GM13976 (cell line): ENCODE measurements around the gene SLC19A2.
A peak's percentile ranks its signal among the peaks of the same experiment; 100 is the strongest.

Experiments used
- DNase-seq: peaks from one replicate; pipeline ENCODE4 v3.0.0; 2012; ENCODE audit warnings: low spot score
- CTCF ChIP-seq: IDR thresholded peaks from 2 replicates; pipeline ENCODE4 v1.5.1; 2012; ENCODE audit warnings: borderline replicate concordance, mild to moderate bottlenecking; ENCODE audit not compliant: insufficient read depth; ENCODE audit errors: extremely low read depth, missing control alignments, control extremely low read depth
- in situ Hi-C: fragments of 300-500 bp; cut with MboI; formaldehyde crosslinking; loops from one replicate; pipeline ENCODE4 v1.12.0; 2022; ENCODE audit warnings: low sequenced_read_pairs, mixed read lengths, inconsistent platforms; ENCODE audit not compliant: unreplicated experiment

SLC19A2 gene

DNA sequence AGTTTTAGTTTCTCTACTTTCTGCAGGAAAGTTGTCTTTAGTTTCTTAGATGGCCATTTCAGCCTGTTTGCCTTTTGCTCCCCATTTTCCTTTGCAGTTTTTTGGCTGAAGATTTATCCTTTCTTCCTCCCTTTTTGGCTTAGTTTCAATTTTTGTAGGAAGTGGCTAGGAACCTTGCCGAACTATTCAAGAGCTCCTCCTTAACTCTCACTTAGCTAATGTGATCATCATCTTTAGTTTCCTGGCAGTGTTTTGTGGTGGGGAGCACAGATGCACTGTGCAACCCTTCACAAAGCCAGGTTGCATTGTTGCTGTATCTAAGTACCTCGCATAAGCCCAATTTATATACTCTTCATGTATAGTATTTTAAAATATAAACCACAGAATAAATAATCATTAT lies 29.7 kb downstream of the SLC19A2 start:
- in situ Hi-C loops = no loop called here
- TF ChIP-seq CTCF = no peak
- DNase-seq = no peak

DNA sequence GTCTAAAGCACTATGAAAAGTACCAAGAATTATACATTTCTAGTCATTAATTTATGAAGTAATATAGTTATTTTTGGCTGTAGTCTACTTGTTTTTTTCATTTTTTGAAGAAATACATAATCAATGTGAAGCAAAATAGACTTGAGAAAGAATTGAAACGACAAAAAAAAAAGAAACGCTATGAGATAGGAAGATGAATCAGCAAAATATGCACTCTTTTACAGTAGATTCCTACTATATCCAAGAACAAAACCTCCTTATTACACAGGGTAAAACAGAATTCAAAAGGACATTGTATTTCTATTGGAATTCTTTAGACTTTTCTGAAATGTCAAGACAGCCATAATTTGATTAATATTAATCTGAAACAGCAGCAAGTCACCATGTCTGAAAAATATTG lies 32.8 kb downstream of the SLC19A2 start:
- TF ChIP-seq CTCF = no peak
- no peak for DNase-seq
- in situ Hi-C loops = no loop called here

- TF ChIP-seq CTCF = no peak
- in situ Hi-C loops = no loop called here
- no peak for DNase-seq
Measured at GRCh38 chr1:169451218-169451824, 34.4 kb downstream of the SLC19A2 start.

DNA sequence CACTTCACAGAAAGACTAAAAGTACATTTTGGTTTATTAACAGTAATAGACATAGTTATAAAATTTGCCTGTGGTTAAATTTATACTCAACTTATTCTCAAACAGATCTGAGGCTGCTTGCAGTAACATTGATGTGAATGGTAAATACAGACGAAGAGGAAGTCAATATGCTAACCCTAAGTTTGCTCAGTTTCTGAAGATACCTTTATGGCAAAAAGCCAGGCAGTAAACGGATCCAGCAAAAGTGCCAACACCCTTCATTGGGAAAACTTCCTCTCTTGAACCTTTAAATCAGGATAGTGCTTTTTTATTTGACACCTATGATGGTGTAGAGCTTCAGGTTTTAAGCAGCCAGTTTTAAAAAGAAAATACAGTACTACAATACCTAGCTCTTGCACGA lies 41.8 kb downstream of the SLC19A2 start:
- no peak for DNase-seq
- in situ Hi-C loops = no loop called here
- no peak for TF ChIP-seq CTCF

DNA sequence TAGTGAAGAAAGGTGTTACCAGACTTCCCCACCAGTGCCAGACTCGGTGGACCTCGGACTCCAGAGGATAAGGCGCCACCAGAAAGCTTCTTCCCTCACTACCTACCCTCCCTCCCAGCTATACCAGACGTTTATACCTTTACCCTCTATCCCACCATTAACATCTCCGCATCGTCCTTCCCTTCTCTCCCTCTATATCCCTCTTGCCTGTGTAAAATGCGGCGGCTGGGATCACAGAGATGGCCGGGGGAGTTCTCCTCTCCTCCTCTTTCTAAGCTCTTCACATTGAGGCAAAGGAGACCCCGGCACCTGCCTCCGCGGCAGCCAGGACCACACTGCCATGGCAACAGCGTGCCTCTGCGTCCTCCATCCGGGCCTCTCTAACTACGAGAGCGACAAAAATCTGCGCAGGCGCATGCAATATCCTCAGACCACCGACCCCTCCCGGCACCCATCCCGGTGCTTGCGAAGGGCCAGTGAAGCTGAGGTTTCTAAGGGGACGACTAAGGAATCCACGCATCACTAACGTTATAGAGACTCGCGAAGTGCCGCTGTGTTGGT lies 58.6 kb downstream of the SLC19A2 start, which contains the start of gene CCDC181:
Gene CCDC181, minus strand, starts transcription at position 394 of the 561 bp plus-strand sequence. CDS start 2,547 bp downstream, outside the sequence.
- DNase-seq = peak; percentile 35
- no peak for TF ChIP-seq CTCF
- in situ Hi-C loops = no loop called here

- no peak for TF ChIP-seq CTCF
- DNase-seq = no peak
- in situ Hi-C loops = no loop called here
Measured at GRCh38 chr1:169426174-169426705, 59.5 kb downstream of the SLC19A2 start.
